ENCODE data around the gene SLC29A2.

SLC29A2 gene

DNA sequence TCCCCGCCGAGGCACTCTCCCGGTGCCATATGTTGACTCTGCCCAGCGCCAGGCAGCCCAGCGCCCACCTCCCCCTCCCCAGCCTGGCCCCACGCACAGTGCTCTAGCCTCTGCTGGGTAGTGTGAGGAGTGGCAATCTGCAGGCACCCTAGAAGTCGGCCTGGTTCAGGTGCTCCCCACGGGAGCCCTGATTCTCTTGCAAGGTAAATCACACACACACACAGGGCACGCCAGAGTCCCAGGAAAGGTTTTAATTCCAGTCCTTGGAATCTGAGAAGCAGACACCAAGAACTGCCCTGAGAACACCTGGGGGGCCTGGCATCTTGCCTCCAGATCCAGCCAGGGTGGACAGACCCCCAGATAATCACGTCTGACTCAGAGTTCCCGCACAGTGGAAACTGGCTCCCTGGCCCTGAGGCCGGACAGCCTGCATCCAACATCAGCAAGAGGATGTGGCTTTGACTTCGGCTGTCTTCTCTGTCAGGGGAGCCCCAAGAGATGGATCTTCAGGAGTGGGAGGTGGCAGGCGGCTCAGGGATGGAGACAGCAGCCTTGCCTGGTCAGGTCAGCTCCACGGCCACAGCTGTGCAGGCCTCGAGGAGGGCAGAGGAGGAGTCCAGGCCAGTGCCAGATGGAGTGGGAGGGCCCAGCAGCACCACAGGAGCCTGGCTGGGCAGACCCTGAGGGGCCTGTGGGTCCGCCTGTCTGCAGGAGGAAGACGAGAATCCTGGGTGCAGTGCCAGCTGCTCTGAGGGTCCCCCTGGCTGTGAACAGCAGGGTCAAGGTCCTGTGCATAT is 34.3 kb downstream of the SLC29A2 start:
- DNase-seq (ENCODE audit: low spot score) = no peak
- TF ChIP-seq, protein P1, sequence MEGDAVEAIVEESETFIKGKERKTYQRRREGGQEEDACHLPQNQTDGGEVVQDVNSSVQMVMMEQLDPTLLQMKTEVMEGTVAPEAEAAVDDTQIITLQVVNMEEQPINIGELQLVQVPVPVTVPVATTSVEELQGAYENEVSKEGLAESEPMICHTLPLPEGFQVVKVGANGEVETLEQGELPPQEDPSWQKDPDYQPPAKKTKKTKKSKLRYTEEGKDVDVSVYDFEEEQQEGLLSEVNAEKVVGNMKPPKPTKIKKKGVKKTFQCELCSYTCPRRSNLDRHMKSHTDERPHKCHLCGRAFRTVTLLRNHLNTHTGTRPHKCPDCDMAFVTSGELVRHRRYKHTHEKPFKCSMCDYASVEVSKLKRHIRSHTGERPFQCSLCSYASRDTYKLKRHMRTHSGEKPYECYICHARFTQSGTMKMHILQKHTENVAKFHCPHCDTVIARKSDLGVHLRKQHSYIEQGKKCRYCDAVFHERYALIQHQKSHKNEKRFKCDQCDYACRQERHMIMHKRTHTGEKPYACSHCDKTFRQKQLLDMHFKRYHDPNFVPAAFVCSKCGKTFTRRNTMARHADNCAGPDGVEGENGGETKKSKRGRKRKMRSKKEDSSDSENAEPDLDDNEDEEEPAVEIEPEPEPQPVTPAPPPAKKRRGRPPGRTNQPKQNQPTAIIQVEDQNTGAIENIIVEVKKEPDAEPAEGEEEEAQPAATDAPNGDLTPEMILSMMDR (IDR thresholded peaks at IDR 0.05; ENCODE audit: extremely low read depth, insufficient read depth, missing control alignments) = no peak
- in situ Hi-C loops (cut with MboI; ENCODE audit: low pct_unique_long_range_greater_than_20kb, low sequenced_read_pairs, unreplicated experiment) = no loop called here

DNA sequence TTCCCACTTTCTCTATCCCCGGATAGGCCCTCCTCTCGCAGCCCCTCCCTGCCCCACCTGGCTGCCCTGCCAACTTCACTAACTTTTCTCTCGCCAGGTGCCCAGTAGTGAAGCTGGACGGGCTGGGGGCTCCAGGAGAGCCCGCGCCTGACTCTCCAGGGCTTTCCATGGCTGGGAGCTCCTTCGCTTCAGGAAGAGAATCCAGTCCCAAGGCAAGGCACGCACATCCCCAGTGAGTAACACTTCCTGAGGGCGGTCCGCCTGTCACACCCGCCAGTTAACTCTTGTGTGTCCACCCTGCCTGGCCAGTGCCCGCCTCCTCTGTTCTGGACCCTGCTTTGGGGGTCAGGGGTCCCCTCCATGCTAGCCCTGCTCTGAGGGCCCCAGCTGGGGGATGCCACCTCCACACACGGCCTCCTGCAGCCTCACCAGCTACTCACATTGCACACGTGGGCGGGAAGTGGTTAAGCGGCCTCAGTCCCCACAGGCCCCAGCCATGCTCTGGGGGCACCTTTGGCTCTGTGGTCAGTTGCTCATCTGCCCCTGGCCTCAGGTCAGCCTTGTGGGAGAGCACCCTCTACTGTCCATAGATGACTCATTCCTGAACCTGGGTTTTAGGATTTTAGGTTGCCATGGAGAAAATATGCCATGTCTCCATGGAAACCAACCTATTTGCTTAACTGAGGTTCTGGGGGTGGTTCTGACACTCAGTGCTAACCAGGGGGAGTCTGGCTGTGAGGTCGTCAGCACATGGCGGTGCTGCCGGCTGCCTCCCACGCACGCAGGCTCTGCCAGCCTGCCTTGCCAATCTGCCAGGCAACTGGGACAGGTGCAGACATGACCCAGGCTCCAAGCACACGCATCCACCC is 35.1 kb downstream of the SLC29A2 start, which contains the start of gene RIN1:
TSS of gene RIN1 (minus strand) at position 201 of the 869 bp plus-strand sequence. CDS start at position 169, 32 bp downstream.
- DNase-seq (ENCODE audit: low spot score) = peak; percentile 87
- TF ChIP-seq, protein P1 (IDR thresholded peaks at IDR 0.05; ENCODE audit: extremely low read depth, insufficient read depth, missing control alignments) = peak; percentile 42
- in situ Hi-C loops (cut with MboI; ENCODE audit: low pct_unique_long_range_greater_than_20kb, low sequenced_read_pairs, unreplicated experiment) = no loop called here

DNA sequence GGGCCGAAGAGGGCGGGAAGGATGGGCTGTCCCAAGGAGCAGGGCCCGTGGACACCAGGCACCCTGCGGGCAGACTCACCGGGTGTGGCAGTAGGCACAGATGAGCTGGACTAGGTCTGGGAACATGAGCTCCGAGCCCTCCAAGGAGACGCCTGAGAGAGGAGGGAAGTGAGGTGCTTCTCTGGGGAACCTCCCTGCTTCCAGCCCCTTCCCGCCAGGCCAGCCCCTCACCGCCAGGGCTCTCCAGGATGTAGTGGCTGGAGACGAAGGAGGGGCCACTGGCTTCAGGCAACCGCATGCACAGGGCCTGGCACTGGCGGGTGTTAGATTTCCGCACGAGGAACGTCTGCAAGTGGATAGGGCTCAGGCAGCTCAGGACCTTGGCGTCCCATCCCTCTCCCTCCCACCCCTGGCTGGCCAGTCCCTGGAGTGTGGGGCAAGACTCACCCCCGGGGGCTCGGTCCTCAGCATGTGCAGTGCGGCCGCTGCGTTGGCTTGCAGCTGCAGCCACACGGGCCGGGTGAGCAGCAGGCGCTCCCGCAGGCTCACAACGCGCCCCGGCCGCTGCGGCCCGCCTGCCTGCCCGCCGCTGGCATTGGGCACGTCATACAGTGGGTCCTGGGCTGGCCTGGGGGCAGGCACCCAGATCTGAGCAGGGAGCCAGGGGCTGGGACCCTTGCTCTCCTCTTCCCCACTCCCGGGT is 35.9 kb downstream of the SLC29A2 start:
- TF ChIP-seq, protein P1 (IDR thresholded peaks at IDR 0.05; ENCODE audit: extremely low read depth, insufficient read depth, missing control alignments) = no peak
- in situ Hi-C loops (cut with MboI; ENCODE audit: low pct_unique_long_range_greater_than_20kb, low sequenced_read_pairs, unreplicated experiment) = no loop called here
- no peak for DNase-seq (ENCODE audit: low spot score)

DNA sequence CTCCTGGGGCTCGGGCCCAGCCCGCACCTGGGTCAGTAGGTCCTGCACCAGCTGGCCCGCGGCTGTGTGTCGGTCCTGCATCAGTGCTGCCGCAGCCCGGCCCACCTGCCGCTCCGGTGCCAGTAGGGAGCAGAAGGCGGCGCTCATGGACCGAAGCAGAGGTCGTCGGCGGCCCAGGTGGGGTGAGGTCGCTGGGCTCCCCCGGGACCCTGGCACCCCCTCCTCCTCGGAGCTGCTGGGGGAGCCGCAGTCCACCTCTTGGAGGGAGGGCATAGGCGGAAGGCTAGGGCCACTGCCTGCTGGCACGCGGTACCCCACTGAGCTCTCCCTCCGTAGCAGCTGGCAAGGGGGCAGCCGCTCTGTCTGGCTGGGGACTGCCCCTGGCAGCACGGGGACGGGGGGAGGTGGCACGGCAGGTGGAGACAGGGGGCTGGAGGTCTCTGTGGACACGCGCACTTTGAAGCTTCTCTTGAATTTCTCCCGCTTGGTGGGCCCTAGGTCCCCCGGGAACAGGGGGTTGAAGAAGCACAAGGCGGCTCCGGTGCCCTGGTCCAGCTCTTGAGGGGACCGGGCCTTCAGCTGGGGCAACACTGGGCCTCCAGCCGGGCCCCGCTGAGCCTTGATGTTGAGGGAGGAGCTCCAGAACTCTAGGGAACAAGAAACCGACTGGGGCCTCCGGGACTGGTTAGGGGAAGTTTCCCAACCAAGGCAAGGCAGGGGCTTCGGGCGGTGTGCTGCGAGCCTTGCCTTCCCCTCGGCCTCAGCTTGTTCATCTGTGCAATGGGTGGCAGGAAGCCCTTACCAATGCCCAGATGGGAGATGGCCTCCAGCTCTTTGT is 36.7 kb downstream of the SLC29A2 start:
- TF ChIP-seq, protein P1 (IDR thresholded peaks at IDR 0.05; ENCODE audit: extremely low read depth, insufficient read depth, missing control alignments) = no peak
- DNase-seq (ENCODE audit: low spot score) = no peak
- in situ Hi-C loops (cut with MboI; ENCODE audit: low pct_unique_long_range_greater_than_20kb, low sequenced_read_pairs, unreplicated experiment) = no loop called here

DNA sequence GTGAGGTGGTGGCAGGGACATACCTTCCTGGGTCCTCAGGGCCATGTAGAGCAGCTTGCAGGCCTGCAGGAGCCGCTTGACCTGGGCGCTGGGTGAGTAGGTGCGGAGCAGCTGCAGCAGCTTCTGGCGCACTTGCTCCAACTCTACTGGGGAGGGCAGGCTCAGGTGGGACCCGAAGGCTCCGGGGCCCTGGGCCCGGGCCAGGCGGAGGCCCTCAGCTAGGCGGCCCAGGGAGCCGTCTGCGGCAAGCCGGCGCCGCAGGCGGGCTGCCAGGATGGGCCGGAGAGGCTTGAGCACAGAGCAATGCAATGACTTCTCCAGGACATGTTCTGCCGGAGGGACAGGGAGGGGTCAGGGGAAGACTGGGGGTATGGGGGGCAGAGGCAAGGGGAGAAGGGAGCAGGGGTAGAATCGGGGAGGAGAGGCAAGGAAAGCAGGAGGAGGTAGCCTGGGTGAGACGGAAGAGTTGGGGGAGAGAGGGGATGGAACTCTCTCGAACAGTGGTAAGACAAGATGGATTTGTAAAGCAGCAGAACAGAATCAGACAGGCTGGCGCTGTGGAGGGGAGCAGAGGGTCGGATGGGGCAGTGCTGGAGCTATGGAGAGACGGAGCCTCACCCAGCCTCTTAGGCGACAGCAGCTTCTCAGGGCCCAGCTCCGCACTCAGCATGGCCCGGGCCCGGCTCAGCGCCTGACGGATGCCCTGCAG is 37.5 kb downstream of the SLC29A2 start:
- no peak for DNase-seq (ENCODE audit: low spot score)
- in situ Hi-C loops (cut with MboI; ENCODE audit: low pct_unique_long_range_greater_than_20kb, low sequenced_read_pairs, unreplicated experiment) = no loop called here
- TF ChIP-seq, protein P1 (IDR thresholded peaks at IDR 0.05; ENCODE audit: extremely low read depth, insufficient read depth, missing control alignments) = no peak
